Activated CD4-positive, alpha-beta T cell treated with anti-CD3 and anti-CD28 coated beads, Interleukin-2, amount 50 U/mL, for 4 hours (primary cell): ENCODE results near the gene ZNF813.
A peak's percentile ranks its signal among the peaks of the same experiment; 100 is the strongest.
"Not testable (repeated sequence)": the region's sequence is repeated elsewhere in the genome, so short reads cannot be mapped to it uniquely, and the experiment has no call there.

Experiments used
- DNase-seq, 2 experiments: peaks; one replicate each; pipeline ENCODE4 v3.0.0-alpha.2; 2020

Gene ZNF813

GRCh38 chr19:53485046-53486004 is 17.8 kb downstream of the ZNF813 start:
- DNase-seq, result no peak

- no peak for DNase-seq
Observed at GRCh38 chr19:53492153-53492552, 24.6 kb downstream of the ZNF813 start.

GRCh38 chr19:53497311-53498023 is 29.9 kb downstream of the ZNF813 start:
- DNase-seq, result not testable (repeated sequence)

- not testable (repeated sequence) for DNase-seq
Observed at GRCh38 chr19:53498024-53498395, 30.5 kb downstream of the ZNF813 start.

- DNase-seq, result not testable (repeated sequence)
Observed at GRCh38 chr19:53503151-53503550, 35.6 kb downstream of the ZNF813 start.

GRCh38 chr19:53503671-53504364 is 36.3 kb downstream of the ZNF813 start:
- not testable (repeated sequence) for DNase-seq

GRCh38 chr19:53504365-53504703 is 36.8 kb downstream of the ZNF813 start:
- DNase-seq, result not testable (repeated sequence)

GRCh38 chr19:53504885-53505284 is 37.4 kb downstream of the ZNF813 start:
- DNase-seq, result no peak

- DNase-seq, result no peak
Observed at GRCh38 chr19:53506728-53507127, 39.2 kb downstream of the ZNF813 start.

GRCh38 chr19:53507523-53508442 is 40.2 kb downstream of the ZNF813 start:
- no peak for DNase-seq

GRCh38 chr19:53509443-53509842 is 41.9 kb downstream of the ZNF813 start:
- no peak for DNase-seq

- no peak for DNase-seq
Observed at GRCh38 chr19:53509845-53510244, 42.3 kb downstream of the ZNF813 start.

- DNase-seq, result no peak
Observed at GRCh38 chr19:53511357-53511756, 43.8 kb downstream of the ZNF813 start.

- peak; percentile 27 to 35 for DNase-seq
Observed at GRCh38 chr19:53511933-53512374, 44.4 kb downstream of the ZNF813 start.

- not testable (repeated sequence) for DNase-seq
Observed at GRCh38 chr19:53515047-53515446, 47.5 kb downstream of the ZNF813 start.

- DNase-seq, result no peak
Observed at GRCh38 chr19:53517114-53517741, 49.7 kb downstream of the ZNF813 start.

- no peak for DNase-seq
Observed at GRCh38 chr19:53518121-53518520, 50.6 kb downstream of the ZNF813 start.

- no peak for DNase-seq
Observed at GRCh38 chr19:53518716-53519115, 51.2 kb downstream of the ZNF813 start.

GRCh38 chr19:53519446-53519845 is 51.9 kb downstream of the ZNF813 start:
- no peak for DNase-seq

GRCh38 chr19:53520163-53520546 is 52.6 kb downstream of the ZNF813 start:
- DNase-seq, result no peak

- DNase-seq, result peak; percentile 86
Observed at GRCh38 chr19:53520547-53521372, 53.2 kb downstream of the ZNF813 start.
